HG02852 (cell line): Measurements from ENCODE around the gene ZNF384.
A peak's percentile ranks its signal among the peaks of the same experiment; 100 is the strongest.

ENCODE experiments used
- ATAC-seq: cut with Tn5 transposase; IDR thresholded peaks from one replicate; pipeline ENCODE4 v1.9.1; 2021; ENCODE audit warnings: mild to moderate bottlenecking, moderate library complexity; ENCODE audit not compliant: unreplicated experiment

ZNF384 gene

DNA sequence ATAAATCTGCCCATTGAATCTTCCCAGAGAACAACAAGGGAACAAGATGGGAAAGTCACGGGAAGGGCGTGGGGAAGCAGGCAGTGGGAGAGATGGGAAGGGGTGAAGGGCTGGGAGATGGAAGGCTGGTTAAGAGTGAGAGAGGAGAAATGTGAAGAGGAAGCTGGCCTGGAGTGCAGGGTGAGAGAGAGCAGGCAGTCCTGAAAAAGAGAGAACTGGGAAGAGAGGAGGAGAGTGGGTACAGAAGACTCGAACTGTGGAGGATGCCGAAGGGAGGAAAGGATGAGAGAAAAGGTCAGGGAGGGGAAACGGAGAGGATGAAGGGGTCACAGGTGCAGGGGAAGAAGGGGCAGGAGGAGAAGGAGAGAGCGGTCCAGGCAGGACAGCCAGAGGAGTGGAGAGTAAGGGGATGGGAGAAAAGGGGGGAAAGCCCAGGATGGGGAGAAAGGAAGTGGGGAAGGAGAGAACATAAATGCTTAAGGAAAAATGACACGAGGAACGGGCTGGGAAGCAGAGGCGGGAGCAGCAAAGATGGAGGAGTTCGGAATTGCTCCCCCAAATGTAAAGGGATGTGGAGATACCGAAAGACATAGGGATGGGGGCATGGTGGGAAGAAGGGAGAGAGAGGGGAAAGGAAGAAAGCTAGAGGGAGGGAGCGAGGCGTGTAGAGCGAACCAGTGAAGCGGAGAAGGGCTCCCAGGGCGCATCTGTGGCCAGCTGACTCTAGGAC is 10.2 kb upstream of the ZNF384 start:
- no peak for ATAC-seq

DNA sequence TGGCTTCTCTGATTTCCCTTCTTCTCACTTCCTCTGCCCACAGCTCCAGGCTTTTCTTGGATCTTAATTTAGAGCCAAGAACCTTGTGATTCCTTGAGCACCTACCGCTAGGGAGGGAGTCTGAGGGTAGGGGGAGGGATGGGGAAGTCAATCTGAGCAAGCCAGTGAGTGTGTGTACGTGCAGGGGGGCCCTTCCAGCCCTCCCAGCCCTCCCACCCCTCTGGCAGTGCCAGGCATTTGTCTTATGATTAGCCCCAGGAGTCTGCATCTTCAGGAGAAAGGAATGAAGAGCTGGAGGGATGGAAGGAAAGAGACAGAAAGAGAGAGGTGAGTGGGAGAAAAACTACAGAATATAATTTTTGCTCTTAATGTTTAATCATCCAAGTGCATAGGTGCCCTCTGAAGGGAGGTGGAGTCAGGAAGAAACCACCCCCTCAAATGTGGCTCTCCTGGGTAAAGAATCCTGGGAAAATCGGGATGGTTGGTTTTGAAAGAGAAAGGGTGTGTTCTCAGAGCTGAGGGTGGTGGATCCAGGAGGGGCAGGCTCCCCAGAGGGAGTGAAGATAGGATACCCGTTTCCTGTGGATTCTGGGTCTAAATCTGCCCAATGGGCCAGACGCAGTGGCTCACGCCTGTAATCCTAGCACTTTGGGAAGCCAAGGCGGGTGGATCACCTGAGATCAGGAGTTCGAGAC is 9.3 kb upstream of the ZNF384 start:
- ATAC-seq, result no peak

DNA sequence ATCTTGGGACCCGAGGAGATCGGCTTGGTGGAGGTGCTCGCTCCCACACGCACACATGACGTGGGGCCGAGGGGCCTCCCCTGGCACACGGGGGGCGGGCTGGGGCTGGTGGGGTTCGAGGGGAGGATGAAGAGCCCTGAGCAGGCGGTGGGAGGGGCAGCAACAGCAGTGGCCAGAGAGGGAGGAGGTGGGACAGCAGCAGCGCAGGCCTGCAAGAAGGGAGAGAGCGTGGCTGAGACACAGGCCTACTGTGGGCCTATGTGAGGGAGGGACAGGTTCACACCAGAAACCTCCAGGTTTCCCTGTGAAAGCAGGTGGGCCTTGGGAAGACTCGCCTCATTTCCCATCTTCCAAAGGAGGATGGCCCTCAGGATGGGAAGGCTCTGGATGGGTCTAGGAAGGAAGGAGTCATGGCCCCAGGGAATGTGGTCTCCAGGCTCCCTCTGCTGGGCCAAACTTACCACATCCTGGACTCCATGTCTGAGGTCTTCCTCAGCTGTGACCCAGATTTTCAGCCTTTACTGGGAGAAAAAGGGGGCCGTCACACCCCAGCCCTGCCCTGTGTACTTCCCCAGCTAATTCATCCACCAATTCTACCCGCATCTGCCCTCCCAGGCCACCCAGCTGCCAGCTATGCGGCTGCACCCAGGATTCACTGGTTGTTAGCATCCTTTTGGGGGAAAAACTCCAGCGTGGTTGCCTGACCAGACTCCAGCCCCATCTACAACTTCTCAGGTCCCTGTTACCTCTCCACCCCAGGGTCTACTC is 8.6 kb upstream of the ZNF384 start:
- ATAC-seq, result no peak

DNA sequence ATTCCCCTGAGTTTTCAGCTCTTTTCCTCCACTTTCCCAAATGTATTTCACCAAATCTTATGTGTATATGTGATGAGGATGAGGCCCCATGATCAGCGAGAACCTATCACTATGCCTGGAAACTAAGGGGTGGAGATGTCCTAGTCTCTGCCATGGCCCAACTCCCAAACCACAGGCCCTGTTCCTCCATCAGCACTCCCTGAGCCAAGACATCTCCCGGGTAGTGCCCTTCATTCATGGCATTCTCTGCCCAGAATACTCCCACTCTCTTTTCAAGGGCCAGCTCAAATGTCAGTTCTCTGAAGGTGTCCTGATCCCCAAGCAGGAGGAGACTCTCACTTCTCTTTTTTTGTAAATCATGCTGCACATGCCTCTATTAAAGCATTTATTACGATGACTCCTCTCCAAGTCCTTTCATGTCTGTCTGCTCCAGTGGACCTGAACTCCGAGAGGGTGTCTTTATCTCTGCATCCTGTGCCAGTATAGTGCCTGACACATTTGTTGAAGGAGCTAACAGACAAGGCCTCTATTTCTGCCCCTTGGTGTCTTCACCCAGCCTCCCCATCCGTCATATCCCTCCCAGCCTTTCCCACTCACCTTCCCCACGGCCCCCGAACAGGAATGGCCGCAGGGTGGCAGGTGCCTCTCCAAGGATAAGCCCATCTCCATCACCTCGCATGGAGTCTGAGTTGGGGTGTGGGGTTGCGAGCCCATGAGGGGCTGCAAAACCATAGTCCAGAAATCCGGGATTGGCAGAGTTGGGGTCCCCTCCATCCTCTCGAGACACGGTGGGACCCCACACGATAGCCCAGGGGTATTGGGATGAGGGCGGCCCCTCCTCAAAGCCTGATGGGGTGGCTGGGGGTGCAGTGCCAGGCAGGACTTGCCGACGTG is 7.8 kb upstream of the ZNF384 start:
- no peak for ATAC-seq

DNA sequence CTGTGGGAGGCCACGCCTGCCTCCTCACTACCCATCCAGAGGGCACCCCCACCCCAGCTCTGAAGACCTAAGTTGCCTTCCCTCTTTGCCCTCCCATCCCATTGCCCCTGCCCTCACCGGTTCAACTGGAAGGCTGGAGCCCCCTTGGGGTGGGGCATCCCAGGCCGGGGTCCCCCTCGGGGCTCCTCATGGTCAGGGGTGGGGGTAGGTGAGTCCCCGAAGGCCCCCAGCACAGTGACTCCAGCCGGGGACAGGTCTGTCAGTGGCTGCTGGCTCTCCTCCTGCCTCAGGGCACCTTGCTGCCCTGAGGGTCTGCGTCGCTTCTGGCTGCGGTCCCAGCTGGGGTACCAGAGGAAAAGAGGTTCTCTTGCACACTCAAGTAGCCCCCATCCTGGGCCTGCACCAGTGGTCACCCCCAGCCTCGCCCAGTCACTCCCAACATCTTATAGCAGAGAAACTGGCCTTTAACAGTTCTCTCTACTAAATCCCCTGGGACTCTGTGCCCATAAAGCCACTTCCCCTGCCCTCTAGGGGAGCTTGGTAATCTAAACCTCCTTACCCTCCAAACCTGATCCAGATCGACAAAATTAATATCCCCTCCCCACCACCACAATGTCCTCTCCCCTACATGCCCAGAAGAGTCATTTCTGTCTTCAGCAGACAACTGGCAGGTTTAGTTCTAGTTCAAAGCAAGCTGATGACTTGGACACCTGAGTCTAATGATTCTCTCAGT is 6.3 kb upstream of the ZNF384 start:
- ATAC-seq, result no peak

DNA sequence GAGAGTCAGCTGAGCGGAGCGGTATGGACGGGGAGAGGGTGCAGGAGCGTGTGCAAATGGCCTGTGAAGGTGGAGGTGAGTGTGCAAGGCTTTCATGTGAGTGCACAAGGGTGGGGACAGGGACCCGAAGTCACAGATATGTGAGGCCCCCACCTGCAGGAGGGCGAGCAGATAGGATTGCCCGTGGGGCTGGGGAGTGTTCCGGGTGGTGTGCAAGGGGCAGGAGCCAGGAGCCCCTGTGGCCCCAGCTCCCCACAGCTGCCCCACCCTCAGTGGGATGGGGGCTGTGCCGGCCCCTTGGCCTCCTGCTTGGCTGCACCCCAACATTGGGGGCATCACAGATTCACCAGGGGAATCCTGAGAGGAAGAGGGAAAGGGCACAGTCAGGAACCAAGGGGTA is 5.5 kb upstream of the ZNF384 start:
- no peak for ATAC-seq

DNA sequence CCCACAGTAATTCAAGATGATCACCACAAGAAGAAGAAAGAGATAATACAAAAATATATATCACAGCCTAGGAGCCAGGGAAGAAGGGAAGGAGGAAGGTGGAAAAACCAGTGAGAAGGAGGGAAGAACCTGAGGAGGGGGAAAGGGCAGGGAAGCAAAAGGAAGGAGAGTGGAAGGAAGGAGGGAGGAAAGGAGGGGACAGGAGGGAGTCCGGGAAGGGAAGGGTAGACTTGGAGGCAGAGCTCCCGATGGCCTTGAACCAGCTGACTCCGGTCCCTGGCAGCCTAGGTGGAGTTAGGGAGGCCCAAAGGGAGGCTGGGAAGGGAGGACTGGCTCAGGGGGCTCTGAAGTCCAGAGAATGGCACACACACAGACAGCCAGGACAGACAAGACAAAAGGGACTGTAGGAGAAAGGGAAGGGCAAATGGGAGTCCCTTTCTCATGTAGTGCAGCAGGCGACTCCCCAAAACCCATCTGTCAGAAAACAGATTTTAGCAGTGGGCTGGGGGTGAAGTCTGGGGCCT is 4.7 kb upstream of the ZNF384 start:
- no peak for ATAC-seq

DNA sequence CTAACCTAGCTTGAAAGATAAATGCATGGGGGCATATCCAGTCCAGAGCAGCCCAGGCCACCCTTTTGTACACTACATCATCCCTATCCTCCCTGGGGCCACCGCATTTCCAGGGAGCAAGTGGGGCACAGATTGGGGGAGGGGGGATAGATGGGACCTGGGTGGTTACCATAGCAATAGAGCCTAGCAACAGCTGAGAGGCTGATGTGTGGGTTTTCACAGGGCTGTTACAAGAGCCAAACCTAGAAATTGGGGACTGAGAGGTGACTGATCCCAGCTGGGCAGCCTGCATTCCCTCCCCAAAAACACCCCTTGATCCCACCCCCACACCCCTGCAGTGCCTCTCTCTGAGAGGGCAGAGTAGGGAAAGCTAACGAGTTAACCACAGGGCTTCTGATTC is 3.7 kb upstream of the ZNF384 start:
- ATAC-seq, result no peak

DNA sequence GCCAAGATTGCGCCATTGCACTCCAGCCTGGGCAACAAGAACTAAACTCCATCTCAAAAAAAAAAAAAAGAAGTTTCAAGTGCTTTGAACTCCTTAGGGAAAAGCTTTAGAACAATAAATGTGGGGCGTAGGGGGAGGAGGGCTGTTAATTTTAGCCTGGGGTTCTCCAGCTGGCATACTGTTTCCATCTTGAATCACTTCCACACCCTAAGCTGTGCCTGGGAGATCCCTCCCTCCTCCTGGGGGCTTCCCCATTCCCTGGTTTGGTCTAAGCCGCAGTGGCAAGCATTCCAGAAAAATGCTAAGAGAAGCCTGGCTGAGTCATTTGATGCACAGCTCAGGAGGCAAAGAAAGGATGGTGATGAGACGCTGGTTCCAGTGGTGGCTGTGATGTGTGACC is 2.3 kb upstream of the ZNF384 start:
- no peak for ATAC-seq

DNA sequence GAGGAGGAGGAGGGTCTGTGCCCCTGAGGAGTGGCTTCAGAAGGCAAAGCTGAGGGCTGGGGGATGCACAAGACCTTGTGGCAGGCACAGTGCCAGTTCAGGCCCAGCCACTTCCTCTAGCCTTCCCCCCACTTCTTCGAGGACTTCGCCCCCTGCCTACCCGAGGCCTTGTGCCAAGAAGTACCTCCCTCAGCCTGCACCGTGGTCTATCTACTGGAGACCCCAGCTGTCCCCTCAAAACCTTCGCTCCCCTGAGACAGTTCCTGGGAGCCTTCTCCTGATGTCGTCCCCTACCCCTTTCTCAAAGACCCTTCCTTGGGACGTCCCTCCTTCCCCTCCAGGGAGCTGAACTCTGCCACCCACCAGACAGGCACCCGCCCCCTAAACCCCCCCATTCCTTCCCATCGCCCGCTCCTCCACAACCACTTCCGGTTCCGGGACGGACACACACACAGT is 604 bp downstream of the ZNF384 start:
- ATAC-seq, result no peak

DNA sequence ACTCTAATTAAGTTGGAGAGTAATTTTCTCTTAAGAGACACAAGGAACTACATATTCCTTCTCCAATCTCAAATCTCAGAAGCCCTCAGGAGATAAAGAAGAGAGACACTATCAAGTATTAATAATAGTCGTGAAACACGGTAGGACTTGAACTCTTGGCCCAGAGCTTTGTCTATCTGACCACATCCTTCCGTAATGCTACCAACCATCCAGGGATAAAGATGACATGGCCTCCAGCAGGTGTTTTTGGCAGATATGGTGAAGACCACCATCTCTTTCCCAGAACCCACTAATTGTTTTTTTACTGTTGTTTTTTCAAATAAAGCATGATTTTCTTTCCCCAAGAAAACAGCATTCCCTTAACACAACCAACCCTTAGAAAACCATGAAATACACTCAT is 3.4 kb downstream of the ZNF384 start:
- no peak for ATAC-seq

DNA sequence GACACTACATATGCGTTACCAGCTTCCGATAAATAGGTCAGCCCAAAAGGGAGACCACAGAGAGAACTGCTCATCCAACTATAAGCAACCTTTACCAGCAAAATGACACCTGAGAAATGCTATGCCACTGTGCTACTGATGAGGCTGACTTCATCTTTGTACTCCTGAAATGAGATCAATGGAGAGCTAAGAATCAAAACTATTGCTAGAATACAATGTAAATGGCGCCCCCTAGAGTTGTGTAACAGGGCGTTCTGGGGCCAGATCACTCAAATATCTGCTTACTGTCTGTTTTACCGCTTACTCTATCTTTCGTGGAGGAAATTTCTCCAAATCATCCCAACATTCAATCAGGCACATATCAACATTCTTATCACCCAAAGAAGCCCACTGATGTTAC is 4.6 kb downstream of the ZNF384 start:
- no peak for ATAC-seq

DNA sequence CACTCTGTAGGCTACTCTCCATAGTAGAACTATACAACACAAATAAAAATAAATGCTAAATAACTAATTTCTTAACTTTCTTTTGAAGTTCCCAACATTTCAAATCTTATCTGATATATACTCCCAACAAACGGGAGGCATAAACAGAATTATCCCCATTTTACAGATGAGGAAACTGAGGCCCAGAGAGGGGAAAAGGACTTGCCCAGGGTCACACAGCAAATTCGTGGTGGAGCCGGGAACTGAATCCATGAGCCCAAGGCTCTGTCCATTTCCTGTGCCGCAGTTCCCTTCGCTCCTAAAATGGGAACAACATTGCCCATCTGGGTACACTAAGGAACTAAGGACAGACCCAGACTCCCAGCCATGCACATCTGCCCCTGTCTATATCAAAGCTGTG is 12.2 kb downstream of the ZNF384 start:
- no peak for ATAC-seq

DNA sequence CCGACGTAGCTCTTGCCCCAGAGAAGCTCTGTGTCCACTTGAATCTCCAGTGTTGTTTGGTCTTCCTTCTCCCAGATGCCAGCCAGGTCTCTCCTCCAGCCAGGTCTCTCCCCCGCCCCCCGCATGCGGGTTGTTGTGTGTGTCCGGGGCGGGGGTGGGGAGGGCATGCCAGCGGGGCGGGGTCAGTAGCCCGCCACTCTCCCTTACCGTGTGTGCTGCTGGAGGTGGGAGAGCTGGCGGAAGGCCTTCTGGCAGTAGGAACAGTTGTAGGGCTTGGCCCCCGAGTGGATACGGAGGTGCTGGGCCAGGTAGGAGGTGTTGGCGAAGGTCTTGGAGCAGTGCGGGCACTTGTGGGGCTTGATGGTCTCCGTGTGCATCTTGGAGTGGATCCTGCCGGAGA is 17.0 kb downstream of the ZNF384 start:
- no peak for ATAC-seq

DNA sequence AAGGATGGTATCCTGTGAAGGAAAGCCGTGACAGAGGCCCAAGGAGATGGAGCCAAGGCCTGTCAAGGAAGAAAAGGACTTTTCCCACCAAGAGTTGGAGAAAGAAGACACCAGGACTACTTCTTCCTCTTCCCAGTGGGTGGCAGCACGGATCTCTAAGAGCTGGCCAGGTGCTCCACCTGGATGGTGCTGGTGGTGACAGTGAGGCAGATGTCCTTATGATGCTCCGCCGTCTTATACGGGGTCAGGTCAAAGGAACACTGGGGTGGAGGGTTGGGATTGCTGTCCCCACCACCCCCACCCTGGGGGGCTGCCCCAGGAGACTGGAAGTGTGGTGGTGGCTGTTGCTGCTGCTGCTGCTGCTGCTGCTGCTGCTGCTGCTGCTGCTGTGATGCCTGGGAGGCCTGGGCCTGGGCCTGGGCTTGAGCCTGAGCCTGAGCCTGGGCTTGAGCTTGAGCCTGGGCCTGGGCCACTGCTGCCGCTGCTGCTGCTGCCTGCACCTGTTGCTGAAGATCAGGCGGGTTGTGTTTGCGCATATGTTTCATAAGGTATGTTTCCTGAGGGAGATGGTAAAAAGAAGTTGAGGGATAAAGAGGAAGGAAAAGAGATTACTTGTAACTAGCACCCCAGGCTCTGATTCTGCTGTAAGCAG is 21.5 kb downstream of the ZNF384 start:
- no peak for ATAC-seq

DNA sequence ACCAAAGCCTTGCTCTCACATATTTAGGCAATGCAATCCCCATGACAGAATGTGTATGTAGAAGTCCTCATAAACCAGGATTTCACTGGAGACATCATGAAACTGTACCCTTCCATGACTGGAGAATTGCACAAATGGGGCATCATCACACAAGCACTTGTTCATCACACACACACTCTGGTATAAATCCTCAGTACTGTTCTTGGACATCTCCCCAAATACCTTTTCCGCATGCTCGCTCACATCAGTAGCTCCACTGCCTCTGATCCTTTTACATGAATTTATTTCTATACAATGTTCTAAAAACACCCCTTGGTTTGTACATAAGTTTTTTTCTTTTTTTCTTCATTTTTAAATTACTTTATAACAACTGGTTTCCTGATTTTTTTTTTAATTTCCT is 23.0 kb downstream of the ZNF384 start:
- no peak for ATAC-seq

DNA sequence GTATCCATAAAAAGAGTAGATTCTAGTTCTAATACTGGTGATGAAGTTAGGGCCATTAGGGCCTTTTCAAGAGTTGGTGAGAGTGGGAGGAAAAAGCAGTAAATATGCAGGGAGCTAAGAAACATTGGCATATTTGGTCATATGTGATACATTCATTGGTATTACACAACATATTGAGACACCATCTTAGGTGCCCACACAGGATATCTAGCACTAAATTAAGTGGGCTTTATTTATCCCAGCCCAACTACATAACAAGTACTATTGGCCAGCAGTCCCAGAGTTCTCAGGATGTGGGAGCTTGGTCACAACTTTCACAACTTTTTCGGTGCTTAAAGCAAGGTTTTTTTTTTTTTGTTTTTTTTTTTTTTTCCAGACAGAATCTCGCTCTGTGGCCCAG is 24.3 kb downstream of the ZNF384 start:
- no peak for ATAC-seq

DNA sequence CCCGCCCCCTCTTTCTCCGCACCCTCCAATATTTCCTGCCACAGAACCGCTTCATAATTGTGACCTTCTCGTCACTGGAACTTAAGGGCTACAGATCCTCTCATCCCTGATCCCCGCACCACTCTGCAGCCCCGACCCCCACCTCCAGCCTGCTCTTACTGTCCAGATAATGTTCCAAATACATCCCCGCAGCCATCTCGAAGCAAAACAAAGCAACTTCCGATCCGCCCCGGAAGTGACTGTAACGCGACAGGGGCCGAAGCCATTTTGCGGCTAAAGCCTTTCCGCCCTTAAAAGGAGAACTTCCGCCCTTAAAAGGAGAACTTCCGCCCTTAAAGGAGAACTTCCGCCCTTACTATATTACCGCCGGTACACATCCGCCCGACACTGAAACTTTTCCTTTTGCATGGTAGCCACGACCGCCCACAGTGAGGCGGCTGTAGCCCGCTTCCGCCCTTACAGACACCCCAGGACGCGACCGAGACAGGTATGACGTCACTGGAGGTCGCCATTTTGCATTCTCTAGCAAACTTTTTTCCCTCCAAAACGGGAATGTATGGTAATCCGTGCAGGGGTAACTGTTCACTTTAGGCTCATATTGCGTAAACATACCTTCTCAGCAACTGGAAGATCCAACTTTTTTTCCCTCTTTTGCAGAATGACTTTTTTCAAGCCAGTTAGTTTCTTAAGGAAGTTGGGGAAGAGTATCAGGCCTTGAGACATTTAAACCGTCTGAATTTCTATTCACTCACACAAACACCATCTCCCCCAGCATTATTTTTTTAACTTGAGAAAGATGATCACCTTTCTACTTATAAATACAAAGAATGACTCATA is 26.1 kb downstream of the ZNF384 start, which contains the start of gene ING4:
TSS of gene ING4 (minus strand) at position 214 of the 837 bp plus-strand sequence. CDS start at position 196, 18 bp downstream.
- peak; percentile 96 for ATAC-seq

DNA sequence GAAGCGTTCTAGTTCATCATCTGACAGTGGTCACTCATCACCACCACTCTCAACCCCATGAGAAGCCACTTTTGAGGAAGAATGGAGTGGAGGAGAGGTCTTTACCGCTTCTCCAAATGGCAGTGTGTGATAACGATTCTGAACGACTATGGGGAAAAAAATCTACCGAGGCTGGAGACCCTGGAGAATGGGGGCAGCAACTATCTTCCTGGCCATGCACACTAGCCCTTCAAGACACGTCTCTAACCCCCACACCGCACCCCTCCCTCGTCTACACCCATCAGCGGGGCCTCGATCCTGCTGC is 26.6 kb downstream of the ZNF384 start:
- no peak for ATAC-seq
